Measurements from ENCODE around the gene MYO3B.

- TF ChIP-seq, protein P1, sequence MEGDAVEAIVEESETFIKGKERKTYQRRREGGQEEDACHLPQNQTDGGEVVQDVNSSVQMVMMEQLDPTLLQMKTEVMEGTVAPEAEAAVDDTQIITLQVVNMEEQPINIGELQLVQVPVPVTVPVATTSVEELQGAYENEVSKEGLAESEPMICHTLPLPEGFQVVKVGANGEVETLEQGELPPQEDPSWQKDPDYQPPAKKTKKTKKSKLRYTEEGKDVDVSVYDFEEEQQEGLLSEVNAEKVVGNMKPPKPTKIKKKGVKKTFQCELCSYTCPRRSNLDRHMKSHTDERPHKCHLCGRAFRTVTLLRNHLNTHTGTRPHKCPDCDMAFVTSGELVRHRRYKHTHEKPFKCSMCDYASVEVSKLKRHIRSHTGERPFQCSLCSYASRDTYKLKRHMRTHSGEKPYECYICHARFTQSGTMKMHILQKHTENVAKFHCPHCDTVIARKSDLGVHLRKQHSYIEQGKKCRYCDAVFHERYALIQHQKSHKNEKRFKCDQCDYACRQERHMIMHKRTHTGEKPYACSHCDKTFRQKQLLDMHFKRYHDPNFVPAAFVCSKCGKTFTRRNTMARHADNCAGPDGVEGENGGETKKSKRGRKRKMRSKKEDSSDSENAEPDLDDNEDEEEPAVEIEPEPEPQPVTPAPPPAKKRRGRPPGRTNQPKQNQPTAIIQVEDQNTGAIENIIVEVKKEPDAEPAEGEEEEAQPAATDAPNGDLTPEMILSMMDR (IDR thresholded peaks at IDR 0.05) = no peak
- TF ChIP-seq ZFX (IDR thresholded peaks at IDR 0.05; ENCODE audit: borderline replicate concordance) = no peak
Measured at GRCh38 chr2:170521299-170521698, 343.4 kb downstream of the MYO3B start.
